ENCODE results near the gene PMEPA1.

PMEPA1 gene

GRCh38 chr20:57677584-57677982, 32.2 kb downstream of the PMEPA1 start:
- no peak for TF ChIP-seq GATA1 (IDR thresholded peaks at IDR 0.05; ENCODE audit: low read depth, low read length)
- TF ChIP-seq POLR2A (IDR thresholded peaks at IDR 0.05; ENCODE audit: low read length) = no peak
- no peak for DNase-seq

- no peak for TF ChIP-seq POLR2A (IDR thresholded peaks at IDR 0.05; ENCODE audit: low read length)
- TF ChIP-seq GATA1 (IDR thresholded peaks at IDR 0.05; ENCODE audit: low read depth, low read length) = no peak
These were observed 32.9 kb downstream of the PMEPA1 start for GRCh38 chr20:57676589-57677583.

GRCh38 chr20:57675773-57676172, 34.0 kb downstream of the PMEPA1 start:
- TF ChIP-seq GATA1 (IDR thresholded peaks at IDR 0.05; ENCODE audit: low read depth, low read length) (no peak), POLR2A (IDR thresholded peaks at IDR 0.05; ENCODE audit: low read length) (no peak)
- DNase-seq = no peak

More at GRCh38 chr20:57676589-57677583, 32.9 kb downstream of the PMEPA1 start:
- DNase-seq = no peak

DNA sequence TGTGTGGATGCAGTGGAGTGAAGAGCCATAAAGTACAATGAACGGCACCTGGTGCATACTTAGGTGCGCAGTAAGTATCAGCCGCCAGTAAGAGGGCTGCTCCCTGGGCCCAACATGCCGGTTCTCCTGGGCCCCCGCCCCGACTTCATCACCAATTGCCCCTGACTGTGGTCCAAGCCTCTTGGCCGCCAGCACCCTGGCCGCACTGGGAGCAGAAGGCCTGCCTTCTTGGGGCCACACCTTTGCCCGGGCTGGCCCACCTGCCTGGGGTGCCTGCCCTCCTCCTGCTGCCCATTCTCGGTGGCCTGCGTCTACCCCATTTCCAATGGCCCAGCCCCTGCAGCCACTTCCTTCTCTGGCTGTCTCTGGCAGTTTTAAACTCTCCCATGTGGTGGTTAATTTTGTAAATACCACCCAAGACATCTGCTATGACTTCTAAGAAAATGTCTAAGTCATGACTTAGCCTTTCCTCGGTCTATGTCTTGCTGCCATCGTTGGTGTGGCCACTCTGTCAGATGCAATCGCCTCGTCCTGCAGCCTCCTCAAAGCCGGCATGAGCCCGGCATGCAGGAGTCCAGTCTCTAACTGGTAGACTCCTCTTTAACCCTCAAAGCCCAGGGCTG, 36.8 kb downstream of the PMEPA1 start:
- TF ChIP-seq GATA1 (IDR thresholded peaks at IDR 0.05; ENCODE audit: low read depth, low read length) = no peak
- no peak for TF ChIP-seq POLR2A (IDR thresholded peaks at IDR 0.05; ENCODE audit: low read length)
- no peak for DNase-seq

DNA sequence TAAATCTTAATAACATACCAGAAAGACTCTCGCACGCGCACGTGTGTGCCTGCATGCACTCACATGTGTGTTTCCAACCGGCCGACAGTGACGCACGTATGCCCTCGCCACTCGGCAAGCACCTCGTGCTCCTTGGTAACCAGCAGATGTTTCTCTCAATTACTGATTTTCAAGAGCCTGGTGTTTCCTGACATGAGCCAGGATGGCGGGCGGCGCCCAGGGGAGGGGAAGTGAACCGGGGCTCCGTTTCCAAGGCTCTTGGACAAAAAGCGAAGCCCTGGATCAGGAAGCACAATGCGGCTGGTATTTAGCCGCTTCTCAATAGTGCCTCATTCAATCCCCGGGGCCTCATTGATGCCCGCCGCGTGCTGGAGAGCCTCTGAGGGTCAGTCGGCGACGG, 37.7 kb downstream of the PMEPA1 start:
- DNase-seq = no peak
- TF ChIP-seq GATA1 (IDR thresholded peaks at IDR 0.05; ENCODE audit: low read depth, low read length) = no peak
- TF ChIP-seq POLR2A (IDR thresholded peaks at IDR 0.05; ENCODE audit: low read length) = no peak

DNA sequence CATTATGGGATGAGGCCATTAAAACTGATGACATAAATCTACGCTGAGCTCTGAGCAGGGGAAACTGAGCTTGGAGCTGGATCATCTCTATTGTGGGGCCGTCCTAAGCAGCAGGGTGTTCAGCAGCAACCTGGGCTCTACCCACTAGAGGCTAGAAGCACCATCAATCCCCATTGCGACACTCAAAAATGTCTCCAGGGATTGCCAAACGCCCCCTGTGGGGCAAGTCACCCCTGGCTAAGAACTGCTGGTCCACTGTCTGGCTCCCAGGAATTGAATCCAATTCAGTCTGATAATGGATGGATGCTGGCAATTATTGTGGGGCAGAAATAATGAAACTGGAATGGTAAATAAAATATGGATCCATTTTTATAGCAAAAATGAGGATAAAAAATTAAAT, 38.2 kb downstream of the PMEPA1 start:
- no peak for DNase-seq
- no peak for TF ChIP-seq POLR2A (IDR thresholded peaks at IDR 0.05; ENCODE audit: low read length)
- TF ChIP-seq GATA1 (IDR thresholded peaks at IDR 0.05; ENCODE audit: low read depth, low read length) = no peak

DNA sequence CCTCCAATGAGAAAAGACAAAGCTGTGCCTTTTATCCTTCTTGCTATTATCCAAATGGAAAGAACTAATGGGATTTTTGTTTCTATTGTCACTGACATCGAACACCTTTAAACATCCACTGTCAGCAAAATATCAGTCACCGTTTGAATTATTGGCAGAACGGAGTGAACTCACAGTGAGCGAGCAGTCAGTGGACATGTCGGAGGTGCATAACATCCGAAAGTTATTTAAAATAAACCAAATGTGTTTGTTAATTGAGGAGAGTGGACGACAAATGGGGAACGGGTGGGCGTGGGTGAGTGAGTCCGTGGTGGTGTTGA, 38.8 kb downstream of the PMEPA1 start:
- no peak for TF ChIP-seq GATA1 (IDR thresholded peaks at IDR 0.05; ENCODE audit: low read depth, low read length)
- no peak for TF ChIP-seq POLR2A (IDR thresholded peaks at IDR 0.05; ENCODE audit: low read length)

DNA sequence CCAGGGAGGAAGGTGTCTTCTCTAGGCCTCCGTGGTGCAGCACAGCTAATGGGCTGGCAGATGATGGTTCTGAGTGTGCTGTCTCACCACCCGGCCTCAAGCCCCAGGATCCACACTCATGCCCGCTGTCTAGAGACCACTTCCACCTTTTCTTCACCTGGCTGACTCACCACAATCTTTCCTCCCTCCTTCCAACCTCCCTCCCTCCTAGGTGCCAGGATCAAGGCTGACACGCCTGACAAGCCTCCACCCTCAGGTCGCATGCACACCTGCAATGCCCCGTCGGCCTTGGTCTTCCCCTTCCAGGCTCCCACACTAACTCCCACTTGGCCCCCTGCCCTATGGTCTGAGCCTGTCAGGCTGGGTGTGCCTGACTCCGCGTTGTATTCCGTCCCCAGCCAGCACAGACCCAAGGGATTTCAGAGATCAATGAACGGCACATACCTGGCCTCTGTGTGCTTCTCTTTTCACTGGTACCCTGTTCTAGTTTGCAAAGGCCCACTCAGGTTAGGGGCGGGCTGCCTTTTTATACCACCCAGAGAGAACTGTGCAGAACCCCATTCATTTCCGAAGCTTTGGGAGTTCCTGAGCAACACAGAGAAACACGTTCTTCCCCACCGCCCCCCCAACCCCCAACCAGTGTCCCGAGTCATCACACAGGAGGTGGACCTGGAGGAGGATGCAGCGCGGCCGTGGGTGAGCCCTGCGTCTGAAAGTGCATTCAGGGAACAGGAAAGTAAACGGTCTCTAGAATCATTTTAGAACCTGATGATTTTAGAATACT, 39.3 kb downstream of the PMEPA1 start:
- TF ChIP-seq GATA1 (IDR thresholded peaks at IDR 0.05; ENCODE audit: low read depth, low read length) (no peak), POLR2A (IDR thresholded peaks at IDR 0.05; ENCODE audit: low read length) (no peak)
- DNase-seq = no peak

More for the DNA sequence above, 38.8 kb downstream of the PMEPA1 start:
- no peak for DNase-seq

DNA sequence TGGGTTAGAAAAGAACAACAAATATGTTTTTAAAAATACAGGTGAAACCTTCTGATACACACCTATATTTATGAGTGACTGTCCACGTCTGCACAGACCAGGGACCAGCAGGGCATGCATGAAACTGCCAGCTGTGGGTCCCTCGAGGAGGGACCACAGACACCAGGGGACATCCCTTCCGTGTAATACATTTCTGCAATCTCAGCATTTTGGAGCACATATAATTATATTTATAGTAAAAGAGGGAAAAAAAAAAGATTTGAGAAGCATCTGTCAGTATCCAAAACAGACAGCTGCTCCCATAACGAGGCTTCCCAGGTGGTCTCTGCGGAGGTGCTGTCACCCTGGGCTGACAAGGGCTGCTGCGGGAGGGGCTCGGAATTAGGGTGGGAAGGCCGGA, 40.2 kb downstream of the PMEPA1 start:
- TF ChIP-seq POLR2A (IDR thresholded peaks at IDR 0.05; ENCODE audit: low read length) (no peak), GATA1 (IDR thresholded peaks at IDR 0.05; ENCODE audit: low read depth, low read length) (no peak)
- DNase-seq = no peak

DNA sequence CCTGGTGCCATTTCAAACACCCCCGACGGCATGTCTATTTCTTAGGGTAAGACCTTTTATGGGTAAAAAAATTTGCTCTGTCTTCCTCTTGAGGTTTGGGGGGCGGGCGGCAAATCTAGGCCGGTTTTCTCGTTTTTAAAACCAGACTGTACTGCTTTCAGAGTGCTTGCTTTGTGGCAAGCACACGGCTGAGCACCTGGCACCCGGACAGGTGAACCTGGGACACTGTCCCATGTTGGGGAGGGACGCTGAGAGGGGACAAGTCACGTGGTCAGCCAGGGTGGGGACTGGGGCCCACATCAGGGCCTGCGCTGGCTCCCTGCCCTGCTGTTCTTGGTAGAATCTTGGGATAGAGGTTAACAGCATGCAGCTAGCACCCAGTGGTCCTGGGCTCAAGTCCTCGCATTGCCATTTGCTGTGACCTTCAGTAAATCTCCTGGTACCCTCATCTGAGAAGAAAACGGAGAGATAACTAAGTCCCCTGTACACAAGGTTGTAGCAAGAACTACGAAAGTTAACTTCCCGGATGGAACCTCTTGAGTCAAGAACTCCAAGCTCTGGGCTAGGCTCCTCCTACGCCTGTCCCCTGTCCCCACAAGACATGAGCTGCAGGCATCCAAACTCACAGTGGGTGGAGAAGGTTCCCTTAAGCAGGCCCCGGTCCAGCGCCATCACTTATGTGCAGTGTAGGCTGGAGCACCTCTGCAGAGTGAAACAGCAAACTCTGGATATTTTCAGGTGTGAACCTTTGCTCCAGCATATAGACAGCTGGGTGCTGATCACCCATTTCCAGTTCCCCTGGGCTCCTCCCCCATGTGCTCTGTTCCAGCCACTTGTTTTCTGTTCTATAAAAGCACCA, 41.7 kb downstream of the PMEPA1 start:
- no peak for TF ChIP-seq GATA1 (IDR thresholded peaks at IDR 0.05; ENCODE audit: low read depth, low read length)
- TF ChIP-seq POLR2A (IDR thresholded peaks at IDR 0.05; ENCODE audit: low read length) = no peak
- no peak for DNase-seq

DNA sequence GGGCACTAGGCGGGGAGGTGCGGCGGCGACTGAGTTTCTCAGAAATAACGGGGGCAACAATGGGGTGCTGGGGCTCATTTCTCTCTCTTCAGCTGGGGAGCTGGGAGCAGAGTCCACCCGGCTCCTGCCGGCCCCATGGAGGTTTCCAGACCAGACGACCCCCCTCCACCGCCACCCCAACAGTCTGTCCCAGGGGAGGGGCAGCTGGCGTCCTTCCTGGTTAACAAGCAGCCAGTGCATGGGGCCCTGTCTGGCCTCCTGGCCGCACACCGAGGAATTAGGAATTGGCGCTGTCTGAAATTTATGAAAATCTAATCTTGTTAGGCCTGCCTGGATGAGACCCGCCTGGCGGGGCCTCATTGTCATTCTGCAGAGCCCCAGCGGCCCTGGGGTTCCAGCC, 42.4 kb downstream of the PMEPA1 start:
- no peak for TF ChIP-seq GATA1 (IDR thresholded peaks at IDR 0.05; ENCODE audit: low read depth, low read length)
- no peak for TF ChIP-seq POLR2A (IDR thresholded peaks at IDR 0.05; ENCODE audit: low read length)
- no peak for DNase-seq

- TF ChIP-seq POLR2A (IDR thresholded peaks at IDR 0.05; ENCODE audit: low read length) = no peak
- TF ChIP-seq GATA1 (IDR thresholded peaks at IDR 0.05; ENCODE audit: low read depth, low read length) = no peak
- no peak for DNase-seq
These were observed 43.0 kb downstream of the PMEPA1 start for GRCh38 chr20:57666834-57667157.

GRCh38 chr20:57666106-57666833, 43.5 kb downstream of the PMEPA1 start:
- TF ChIP-seq POLR2A (IDR thresholded peaks at IDR 0.05; ENCODE audit: low read length) (no peak), GATA1 (IDR thresholded peaks at IDR 0.05; ENCODE audit: low read depth, low read length) (no peak)
- no peak for DNase-seq

All from erythroblast (primary cell).